Mesodermal cell (in vitro differentiated cells): Measurements from ENCODE around the gene OR2T1.
"Not testable (repeated sequence)": the region's sequence is repeated elsewhere in the genome, so short reads cannot be mapped to it uniquely, and the experiment has no call there.

Source experiments
- H3K27ac ChIP-seq: 2 replicates; pipeline ENCODE4 v1.7.0; 2013; ENCODE audit warnings: mild to moderate bottlenecking, low read depth, low read length, moderate library complexity; ENCODE audit not compliant: severe bottlenecking
- H3K36me3 ChIP-seq: 2 replicates; pipeline ENCODE4 v1.7.1; 2013; ENCODE audit warnings: mild to moderate bottlenecking, low read length, moderate library complexity; ENCODE audit not compliant: control insufficient read depth, insufficient read depth
- H3K4me1 ChIP-seq: one replicate; pipeline ENCODE4 v1.7.1; 2013; ENCODE audit warnings: mild to moderate bottlenecking, low read length; ENCODE audit not compliant: insufficient read depth, control insufficient read depth, poor library complexity, severe bottlenecking
- H3K4me3 ChIP-seq: 2 replicates; pipeline ENCODE4 v1.7.0; 2013; ENCODE audit warnings: low read length, control low read depth, mild to moderate bottlenecking; ENCODE audit not compliant: insufficient read depth, poor library complexity, severe bottlenecking; ENCODE audit errors: extremely low read depth
- H3K9me3 ChIP-seq: 2 replicates; pipeline ENCODE4 v1.7.1; 2013; ENCODE audit warnings: mild to moderate bottlenecking, low read length, moderate library complexity; ENCODE audit not compliant: control insufficient read depth
- whole genome bisulfite sequencing, 2 experiments: methylation state at CpG; one replicate each; pipeline ENCODE4 v1.1.5; 2013; ENCODE audit warnings: missing lambda C conversion rate in 2 of 2; ENCODE audit not compliant: insufficient coverage in 2 of 2; 5-methylcytosine and 5-hydroxymethylcytosine counted together

OR2T1 gene

DNA sequence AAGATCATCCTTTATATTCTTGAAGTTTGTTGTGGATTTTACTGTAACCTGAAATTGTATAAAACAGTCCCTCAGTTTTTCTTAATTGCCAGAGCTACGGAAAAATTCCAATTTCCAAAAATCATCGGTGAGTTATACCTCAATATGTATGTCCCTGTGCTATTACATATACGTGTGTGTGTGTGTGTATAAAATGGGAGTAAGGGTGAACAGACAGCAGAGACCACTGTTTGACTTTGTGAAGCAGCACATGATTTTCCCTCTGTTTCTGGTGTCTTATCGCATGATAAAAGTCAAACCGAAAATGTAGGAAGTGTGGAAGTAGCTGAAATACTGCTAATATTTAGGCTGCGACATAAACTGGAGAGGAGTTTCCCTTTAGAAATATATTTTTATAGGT lies 1.2 kb downstream of the OR2T1 start:
- H3K9me3 ChIP-seq, result peaks cover 49% of the 10 kb centered on the region
- H3K27ac ChIP-seq, result no peak overlapping the region

DNA sequence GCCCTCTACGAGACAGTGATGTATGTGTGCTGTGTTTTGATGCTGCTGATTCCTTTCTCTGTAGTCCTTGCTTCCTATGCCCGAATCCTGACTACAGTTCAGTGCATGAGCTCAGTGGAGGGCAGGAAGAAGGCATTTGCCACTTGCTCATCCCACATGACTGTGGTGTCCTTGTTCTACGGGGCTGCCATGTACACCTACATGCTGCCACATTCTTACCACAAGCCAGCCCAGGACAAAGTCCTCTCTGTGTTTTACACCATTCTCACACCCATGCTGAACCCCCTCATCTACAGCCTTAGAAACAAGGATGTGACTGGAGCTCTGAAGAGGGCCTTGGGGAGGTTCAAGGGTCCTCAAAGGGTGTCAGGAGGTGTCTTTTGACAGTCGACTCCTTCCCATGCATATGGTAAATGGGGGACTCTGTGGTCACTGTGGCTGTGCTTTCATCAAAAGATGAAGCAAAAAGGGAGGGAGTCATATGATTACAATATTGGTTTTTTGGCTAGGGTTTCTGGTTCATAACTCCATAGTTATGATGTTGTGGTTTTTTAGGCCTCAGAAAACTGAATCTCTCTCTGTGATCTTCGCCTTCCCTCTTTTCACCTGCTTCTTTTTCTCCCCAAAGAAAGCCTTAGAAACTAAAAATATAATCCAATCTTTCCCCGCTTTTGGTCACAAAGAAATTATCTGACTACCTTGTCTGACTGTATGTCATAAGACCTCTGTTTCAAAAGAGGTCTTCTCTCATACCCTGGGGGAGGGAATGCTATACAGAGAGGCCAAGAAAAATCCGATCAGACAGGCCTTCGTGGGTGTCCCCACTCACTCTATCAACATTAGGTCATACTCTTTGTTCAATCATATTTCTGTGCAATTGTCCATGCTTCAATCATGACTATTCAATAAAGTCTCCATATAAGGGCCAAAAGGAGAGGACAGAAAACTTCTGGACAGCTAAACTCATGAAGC lies 4.2 kb downstream of the OR2T1 start:
- H3K36me3 ChIP-seq, result no peaks in the 10 kb centered on the region
- H3K9me3 ChIP-seq, result peaks cover 41% of the 10 kb centered on the region

More for the DNA sequence above, 1.2 kb downstream of the OR2T1 start:
- Histone ChIP-seq H3K4me3 (no peak overlapping the region), H3K36me3 (no peaks in the 10 kb centered on the region), H3K4me1 (no peaks in the 10 kb centered on the region)
- WGBS, 2 experiments, result 54 to 77% methylated on average over 2 to 3 of the region's 6 CpGs

DNA sequence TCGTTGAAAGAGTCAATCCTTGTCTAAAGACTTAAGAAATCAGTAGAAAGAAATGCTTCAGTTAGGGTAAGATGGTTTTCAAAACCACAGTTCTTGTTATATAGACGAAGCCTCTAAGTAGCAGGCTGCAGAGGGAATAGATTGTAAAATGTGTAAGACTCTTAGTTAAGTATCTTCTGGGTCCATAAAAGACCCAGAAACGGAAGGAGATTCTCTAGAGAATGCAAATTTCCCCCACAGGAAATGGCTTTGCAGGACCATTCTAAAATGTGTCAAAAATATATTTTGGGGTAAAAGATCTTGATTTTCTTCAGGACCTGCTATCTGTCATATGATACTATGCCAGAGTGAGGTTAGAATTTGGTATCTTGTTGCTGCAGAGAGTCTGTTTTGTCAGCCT lies 13.4 kb downstream of the OR2T1 start:
- WGBS, 2 experiments, result 14 to 43% methylated on average over 2 of the region's 3 CpGs
- peaks cover 69% of the 10 kb centered on the region for H3K9me3 ChIP-seq
- H3K4me3 ChIP-seq, result no peak overlapping the region
- no peak overlapping the region for H3K27ac ChIP-seq
- no peaks in the 10 kb centered on the region for H3K36me3 ChIP-seq
- no peaks in the 10 kb centered on the region for H3K4me1 ChIP-seq

More for the DNA sequence above, 4.2 kb downstream of the OR2T1 start:
- Histone ChIP-seq H3K27ac (no peak overlapping the region), H3K4me3 (no peak overlapping the region), H3K4me1 (no peaks in the 10 kb centered on the region)
- WGBS, 2 experiments, result 45 to 71% methylated on average over 6 of the region's 8 CpGs

DNA sequence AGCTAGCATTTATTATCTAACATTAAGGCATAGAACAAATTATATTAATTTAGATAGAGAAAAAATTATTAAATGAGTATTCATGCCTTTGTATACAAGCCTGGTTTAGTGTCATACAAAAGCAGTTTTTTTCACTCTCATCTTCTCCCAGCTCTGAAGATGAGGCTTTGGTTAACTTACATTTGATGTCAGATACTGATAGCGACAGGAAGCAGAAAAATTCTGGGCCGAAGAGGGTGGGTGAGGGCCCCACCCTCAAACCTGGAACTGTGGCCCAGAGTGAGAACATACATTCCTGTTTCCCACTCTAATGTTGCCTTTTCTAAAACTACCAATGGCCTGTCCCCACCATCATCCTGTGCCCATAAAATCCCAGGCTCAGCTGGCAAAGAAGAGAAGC lies 15.0 kb downstream of the OR2T1 start:
- Histone ChIP-seq H3K9me3 (peaks cover 57% of the 10 kb centered on the region), H3K4me3 (no peak overlapping the region), H3K36me3 (no peaks in the 10 kb centered on the region), H3K4me1 (no peaks in the 10 kb centered on the region), H3K27ac (no peak overlapping the region)
- WGBS, 2 experiments, result 57% methylated on average over 2 of the region's 2 CpGs; no CpG with 5 or more reads in 1 of the 2 experiments

DNA sequence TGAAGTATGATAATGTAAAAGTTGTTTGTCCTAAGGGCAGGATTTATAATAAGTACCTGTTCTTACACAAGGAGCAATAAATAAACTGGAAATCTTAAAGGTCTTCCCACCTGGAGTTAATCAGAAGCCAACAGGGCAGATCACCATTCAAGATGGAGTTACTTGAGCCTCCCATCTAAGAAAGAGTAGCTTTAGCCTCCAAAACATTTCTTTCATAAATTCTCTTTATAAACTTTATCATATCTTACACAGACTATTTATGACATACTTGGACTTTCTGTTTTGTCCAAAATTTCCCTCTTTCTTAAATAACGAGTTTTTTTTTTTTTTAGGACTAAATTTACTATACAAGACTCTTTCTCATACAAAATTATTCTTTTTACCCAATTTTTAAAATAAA lies 18.5 kb downstream of the OR2T1 start:
- H3K36me3 ChIP-seq, result no peaks in the 10 kb centered on the region
- no peaks in the 10 kb centered on the region for H3K4me1 ChIP-seq
- no peak overlapping the region for H3K27ac ChIP-seq
- H3K9me3 ChIP-seq, result peaks cover 64% of the 10 kb centered on the region
- no peak overlapping the region for H3K4me3 ChIP-seq
- no CpG with 5 or more reads among the region's 1 CpG for WGBS, 2 experiments

DNA sequence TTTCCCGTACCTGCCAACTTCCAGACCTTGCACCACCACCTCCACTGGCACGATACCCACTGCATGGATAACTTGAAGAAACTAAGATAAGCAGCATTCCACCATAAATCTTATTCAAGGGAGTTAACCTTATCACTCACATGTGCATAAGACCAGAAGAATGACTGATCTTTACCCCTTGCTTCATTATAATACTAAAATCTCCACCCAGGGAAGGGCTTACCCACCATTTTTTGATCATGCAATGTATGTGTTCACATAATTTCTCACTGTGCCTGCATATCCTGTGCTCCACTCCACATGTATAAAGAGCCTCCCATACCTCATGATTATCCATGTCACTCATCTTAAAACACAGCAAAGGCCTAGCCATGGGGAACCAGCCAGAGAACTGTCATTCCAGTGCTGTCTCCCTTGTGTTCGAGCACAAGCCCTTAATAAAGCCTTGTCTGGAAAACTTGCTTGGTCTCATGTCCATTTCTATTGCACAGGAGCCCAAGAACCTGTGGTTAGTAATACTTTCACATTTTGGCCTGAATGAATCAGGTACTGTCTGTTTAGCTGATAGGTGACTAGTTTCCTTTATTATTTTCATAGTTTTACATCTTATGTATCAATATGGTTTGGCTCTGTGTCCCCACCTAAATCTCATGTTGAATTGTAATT lies 24.8 kb downstream of the OR2T1 start:
- WGBS, 2 experiments, result 0 to 63% methylated on average over 1 to 3 of the region's 3 CpGs
- not testable (repeated sequence) for H3K27ac ChIP-seq
- H3K9me3 ChIP-seq, result peaks cover 33% of the 10 kb centered on the region

DNA sequence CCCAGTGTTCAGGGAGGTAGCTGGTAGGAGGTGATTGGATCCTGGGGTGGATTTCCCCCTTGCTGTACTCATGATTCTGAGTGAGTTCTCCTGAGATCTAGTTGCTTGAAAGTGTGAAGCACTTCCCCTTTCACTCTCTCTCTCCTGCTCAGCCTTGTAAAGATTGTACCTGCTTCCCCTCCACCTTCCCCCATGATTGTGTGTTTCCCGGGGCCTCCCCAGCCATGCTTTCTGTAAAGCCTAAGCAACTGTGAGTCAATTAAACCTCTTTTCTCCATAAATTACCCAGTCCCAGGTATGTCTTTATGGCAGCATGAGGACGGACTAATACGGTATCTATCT lies 25.3 kb downstream of the OR2T1 start:
- WGBS, 2 experiments, result 43 to 67% methylated on average over 1 of the region's 3 CpGs
- peaks cover 29% of the 10 kb centered on the region for H3K9me3 ChIP-seq

More for the DNA sequence above, 24.8 kb downstream of the OR2T1 start:
- H3K4me3 ChIP-seq, H3K4me1 ChIP-seq, H3K36me3 ChIP-seq: not testable (repeated sequence)

DNA sequence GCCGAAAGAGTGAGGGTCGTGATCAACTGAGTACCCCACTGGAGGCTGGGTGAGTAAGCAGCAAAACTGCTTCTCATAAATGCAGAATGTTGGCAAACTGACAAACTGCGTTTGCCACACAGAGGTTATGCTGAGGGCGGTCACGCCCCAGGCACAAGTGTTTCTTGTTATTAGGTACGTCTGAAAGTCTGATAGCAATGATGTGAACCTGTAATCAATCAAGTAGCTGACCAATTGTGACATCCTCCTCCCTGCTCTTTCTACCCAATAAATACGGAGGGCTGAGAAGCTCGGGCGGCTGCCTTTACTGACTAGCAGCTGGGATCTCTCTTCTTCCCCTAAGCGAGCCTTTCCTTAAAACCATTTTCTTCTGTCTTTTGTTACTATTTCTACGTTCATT lies 28.8 kb downstream of the OR2T1 start:
- H3K36me3 ChIP-seq, H3K4me3 ChIP-seq, H3K4me1 ChIP-seq, H3K27ac ChIP-seq: not testable (repeated sequence)
- peaks cover 13% of the 10 kb centered on the region for H3K9me3 ChIP-seq
- WGBS, 2 experiments, result 72% methylated on average over 4 of the region's 11 CpGs; no CpG with 5 or more reads in 1 of the 2 experiments

More for the DNA sequence above, 25.3 kb downstream of the OR2T1 start:
- not testable (repeated sequence) for H3K27ac ChIP-seq, H3K4me3 ChIP-seq, H3K36me3 ChIP-seq, H3K4me1 ChIP-seq

DNA sequence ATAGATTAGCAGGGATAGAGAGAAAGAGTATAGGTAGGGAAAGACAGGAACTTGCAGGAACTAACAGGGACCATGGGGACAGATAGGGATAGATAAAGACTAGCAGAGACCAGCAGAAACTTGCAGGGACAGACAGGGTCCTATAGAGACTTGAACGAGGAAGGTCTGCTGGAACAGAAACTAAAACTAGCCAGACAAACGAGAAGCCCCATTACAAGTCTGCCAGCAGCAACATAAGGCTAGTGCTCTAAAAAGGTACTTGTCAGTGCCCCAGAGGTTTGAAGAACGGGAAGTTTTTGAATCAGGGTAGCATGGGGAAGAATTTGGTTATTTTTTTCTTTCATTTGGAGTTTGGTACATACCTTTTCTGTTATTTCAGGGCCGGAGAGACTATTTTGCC lies 29.4 kb downstream of the OR2T1 start:
- not testable (repeated sequence) for H3K36me3 ChIP-seq, H3K4me3 ChIP-seq, H3K4me1 ChIP-seq, H3K9me3 ChIP-seq, H3K27ac ChIP-seq
- WGBS, 2 experiments, result 40 to 69% methylated on average over 1 to 2 of the region's 4 CpGs

DNA sequence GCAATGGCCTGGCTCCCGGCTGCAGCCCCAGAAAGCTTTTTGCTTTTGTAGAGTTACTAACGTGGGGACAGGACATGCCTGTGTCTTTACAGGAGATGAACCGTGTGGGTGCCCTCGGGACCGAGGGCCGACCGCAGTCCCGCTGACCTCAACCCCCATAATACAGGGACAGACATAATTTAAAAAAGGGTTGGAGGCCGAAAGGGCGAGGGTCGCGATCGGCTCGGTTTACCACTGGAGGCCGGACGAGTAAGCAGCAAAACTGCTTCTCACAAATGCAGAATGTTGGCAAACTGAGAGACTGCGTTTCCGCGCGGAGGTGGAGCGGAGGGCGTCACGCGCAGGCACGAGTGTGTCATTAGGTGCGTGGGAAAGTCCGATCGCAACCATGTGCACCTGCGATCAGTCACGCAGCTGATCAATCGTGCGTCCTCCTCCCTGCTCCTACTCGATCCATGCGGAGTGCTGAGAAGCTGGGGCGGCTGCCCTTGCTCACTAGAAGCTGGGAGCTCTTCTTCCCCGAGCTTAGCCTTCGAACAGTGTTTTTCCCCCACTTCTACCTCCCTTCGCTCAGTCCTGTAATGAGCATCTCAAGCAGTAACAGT lies 31.1 kb downstream of the OR2T1 start:
- not testable (repeated sequence) for H3K36me3 ChIP-seq, H3K9me3 ChIP-seq, H3K27ac ChIP-seq, H3K4me3 ChIP-seq, H3K4me1 ChIP-seq
- WGBS, 2 experiments, result 90 to 95% methylated on average over 5 to 8 of the region's 38 CpGs
